Fibroblast of pulmonary artery (primary cell): ENCODE data around the gene DDX10.

ENCODE experiments used
- DNase-seq: peaks from one replicate; pipeline ENCODE4 v3.0.0-alpha.2; 2010; ENCODE audit warnings: low read depth
- H3K4me3 ChIP-seq: replicated peaks from 2 replicates; pipeline ENCODE4 v1.5.1; 2011; ENCODE audit warnings: low read depth, mild to moderate bottlenecking, control low read depth, low read length, moderate library complexity
- TF ChIP-seq, protein P1 (sequence below): IDR thresholded peaks from 2 replicates; pipeline ENCODE4 v1.5.1; 2011; ENCODE audit warnings: mild to moderate bottlenecking, control low read depth, low read length, inconsistent platforms; ENCODE audit errors: missing control alignments

Gene DDX10

DNA sequence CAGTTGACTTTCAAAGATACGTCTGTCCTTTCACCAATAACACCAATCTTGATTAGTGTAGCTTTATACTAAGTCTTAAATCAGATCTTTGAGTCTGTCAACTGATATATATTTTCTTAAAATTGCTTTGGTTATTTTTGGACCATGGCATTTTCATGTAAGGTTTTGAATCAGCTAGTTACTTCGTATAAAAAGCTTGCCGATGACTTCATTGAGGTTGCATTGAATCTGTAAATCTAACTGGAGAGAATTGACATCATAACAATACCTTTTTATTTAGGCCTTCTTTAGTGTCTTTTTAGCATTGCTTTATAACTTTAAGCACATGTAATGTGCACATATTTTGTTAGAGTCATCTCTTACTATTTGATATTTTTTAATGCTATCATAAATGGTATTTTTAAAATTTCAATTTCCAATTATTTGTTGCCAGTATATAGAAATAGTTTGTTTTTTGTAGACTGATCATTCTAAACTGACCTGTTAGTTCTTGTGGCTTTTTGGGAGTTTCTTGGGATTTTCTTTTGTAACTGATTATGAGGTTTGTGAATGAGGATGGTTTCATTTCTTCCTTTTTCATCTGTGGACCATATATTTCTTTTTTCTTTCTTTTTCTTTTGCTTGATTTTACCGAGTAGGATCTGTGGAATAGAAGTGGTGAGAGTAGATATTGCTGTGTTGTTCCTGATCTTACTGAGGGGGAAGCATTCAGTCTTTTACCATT lies 61.4 kb downstream of the DDX10 start:
- DNase-seq: no peak
- TF ChIP-seq, protein P1, sequence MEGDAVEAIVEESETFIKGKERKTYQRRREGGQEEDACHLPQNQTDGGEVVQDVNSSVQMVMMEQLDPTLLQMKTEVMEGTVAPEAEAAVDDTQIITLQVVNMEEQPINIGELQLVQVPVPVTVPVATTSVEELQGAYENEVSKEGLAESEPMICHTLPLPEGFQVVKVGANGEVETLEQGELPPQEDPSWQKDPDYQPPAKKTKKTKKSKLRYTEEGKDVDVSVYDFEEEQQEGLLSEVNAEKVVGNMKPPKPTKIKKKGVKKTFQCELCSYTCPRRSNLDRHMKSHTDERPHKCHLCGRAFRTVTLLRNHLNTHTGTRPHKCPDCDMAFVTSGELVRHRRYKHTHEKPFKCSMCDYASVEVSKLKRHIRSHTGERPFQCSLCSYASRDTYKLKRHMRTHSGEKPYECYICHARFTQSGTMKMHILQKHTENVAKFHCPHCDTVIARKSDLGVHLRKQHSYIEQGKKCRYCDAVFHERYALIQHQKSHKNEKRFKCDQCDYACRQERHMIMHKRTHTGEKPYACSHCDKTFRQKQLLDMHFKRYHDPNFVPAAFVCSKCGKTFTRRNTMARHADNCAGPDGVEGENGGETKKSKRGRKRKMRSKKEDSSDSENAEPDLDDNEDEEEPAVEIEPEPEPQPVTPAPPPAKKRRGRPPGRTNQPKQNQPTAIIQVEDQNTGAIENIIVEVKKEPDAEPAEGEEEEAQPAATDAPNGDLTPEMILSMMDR: no peak
- no peak overlapping the region for H3K4me3 ChIP-seq

- no peak overlapping the region for H3K4me3 ChIP-seq
These were observed 62.8 kb downstream of the DDX10 start for GRCh38 chr11:108727665-108728064.

GRCh38 chr11:108729227-108729871 lies 64.5 kb downstream of the DDX10 start:
- TF ChIP-seq, protein P1: no peak
- no peak for DNase-seq
- H3K4me3 ChIP-seq: no peak overlapping the region

More at GRCh38 chr11:108727665-108728064, 62.8 kb downstream of the DDX10 start:
- DNase-seq: no peak
- TF ChIP-seq, protein P1: no peak

GRCh38 chr11:108732395-108732794 lies 67.5 kb downstream of the DDX10 start:
- TF ChIP-seq, protein P1: no peak
- no peak for DNase-seq
- H3K4me3 ChIP-seq: no peak overlapping the region

- TF ChIP-seq, protein P1: no peak
- DNase-seq: peak; percentile 58
- no peak overlapping the region for H3K4me3 ChIP-seq
These were observed 68.7 kb downstream of the DDX10 start for GRCh38 chr11:108733479-108734116.

DNA sequence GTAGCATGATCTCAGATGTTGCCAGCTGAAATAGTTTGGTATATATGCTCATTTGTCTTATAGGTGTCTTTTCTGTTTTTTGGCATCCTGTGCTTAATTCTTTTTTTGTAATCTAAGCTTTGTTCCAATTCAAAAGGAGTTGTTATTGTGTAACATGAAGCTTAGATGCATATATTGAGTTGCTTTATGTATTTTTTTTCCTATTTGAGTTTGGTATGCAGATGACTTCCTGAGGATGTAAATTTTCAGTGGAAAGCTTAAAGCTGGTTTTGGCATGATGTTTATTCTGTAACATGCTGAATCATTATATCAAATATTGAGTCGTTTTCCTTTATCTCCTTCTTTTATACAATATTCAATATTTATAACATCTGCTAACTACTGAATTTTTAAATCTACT lies 69.4 kb downstream of the DDX10 start:
- TF ChIP-seq, protein P1: no peak
- no peak for DNase-seq
- no peak overlapping the region for H3K4me3 ChIP-seq
